ENCODE results near the gene PLEKHG4B.

DNA sequence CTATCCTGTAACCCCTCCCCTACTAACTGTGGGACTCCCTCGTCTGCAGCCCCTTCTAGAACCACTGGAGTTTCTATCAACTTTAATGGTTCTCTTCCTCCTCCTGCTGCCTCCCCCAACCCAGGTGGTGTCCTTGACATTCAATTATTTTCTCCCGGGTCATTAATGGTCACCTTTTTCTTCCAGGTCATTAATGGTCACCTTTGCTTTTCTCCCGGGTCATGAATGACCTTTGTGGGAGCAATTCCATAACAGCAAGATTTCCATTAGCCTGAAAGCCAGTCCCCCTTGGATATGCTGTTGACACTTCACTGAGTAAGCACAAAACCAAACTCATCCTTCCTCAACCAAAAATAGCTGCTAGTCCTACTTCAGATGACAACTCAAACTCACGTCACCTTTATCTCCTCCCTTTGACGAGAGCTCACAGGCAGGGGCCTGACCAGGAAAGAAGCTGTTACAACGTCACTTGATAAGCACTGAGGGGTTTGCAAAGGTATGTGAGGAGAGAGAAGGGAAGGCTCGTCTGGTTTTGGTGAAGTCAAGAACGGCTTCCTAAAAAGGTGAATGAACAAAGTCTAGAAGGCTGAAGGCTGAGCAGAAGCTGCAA lies 115.1 kb downstream of the PLEKHG4B start:
- TF ChIP-seq, protein P1, sequence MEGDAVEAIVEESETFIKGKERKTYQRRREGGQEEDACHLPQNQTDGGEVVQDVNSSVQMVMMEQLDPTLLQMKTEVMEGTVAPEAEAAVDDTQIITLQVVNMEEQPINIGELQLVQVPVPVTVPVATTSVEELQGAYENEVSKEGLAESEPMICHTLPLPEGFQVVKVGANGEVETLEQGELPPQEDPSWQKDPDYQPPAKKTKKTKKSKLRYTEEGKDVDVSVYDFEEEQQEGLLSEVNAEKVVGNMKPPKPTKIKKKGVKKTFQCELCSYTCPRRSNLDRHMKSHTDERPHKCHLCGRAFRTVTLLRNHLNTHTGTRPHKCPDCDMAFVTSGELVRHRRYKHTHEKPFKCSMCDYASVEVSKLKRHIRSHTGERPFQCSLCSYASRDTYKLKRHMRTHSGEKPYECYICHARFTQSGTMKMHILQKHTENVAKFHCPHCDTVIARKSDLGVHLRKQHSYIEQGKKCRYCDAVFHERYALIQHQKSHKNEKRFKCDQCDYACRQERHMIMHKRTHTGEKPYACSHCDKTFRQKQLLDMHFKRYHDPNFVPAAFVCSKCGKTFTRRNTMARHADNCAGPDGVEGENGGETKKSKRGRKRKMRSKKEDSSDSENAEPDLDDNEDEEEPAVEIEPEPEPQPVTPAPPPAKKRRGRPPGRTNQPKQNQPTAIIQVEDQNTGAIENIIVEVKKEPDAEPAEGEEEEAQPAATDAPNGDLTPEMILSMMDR (IDR thresholded peaks at IDR 0.05): no peak
- no peak for TF ChIP-seq POLR2A (IDR thresholded peaks at IDR 0.05)
